AG04450 (cell line): Measurements from ENCODE around the gene DYRK1B. TPM values are rescaled to one million over a fixed set of nuclear protein-coding genes. Genes with fewer than 3 reads are reported as not detected.

Source experiments
- CTCF ChIA-PET: fragments of 300-600, 350-600 bp; formaldehyde crosslinking; extraction: SDS; loops from one replicate; lab custom pipeline; 2022; ENCODE audit warnings: antibody characterized with exemption, inconsistent platforms; lab: Charles Lee
- POLR2A ChIA-PET: fragments of 350-600 bp; formaldehyde crosslinking; extraction: SDS; loops from one replicate; lab custom pipeline; 2021; ENCODE audit warnings: antibody characterized with exemption, inconsistent platforms; lab: Yijun Ruan, JAX
- DNase-seq: peaks from one replicate; pipeline ENCODE4 v3.0.0-alpha.2; 2011; ENCODE audit warnings: low read depth, low spot score
- H3K27ac ChIP-seq: one replicate; pipeline ENCODE4 v1.5.1; 2012; ENCODE audit warnings: low read depth, low read length, control low read depth
- H3K27me3 ChIP-seq: one replicate; pipeline ENCODE4 v1.6.0; 2012; ENCODE audit warnings: low read length; ENCODE audit not compliant: control insufficient read depth, insufficient read depth
- H3K4me3 ChIP-seq: 2 replicates; pipeline ENCODE4 v1.5.1; 2011; ENCODE audit warnings: mild to moderate bottlenecking, low read depth, low read length, control low read depth
- H3K9me3 ChIP-seq: 2 replicates; pipeline ENCODE4 v1.5.1; 2012; ENCODE audit warnings: low read length; ENCODE audit not compliant: control insufficient read depth, insufficient read depth
- polyA plus RNA-seq: library from polyadenylated mRNA; depleted of rRNA; stranded (reverse); fragments of >200 nt; gene quantifications from 2 replicates; pipeline ENCODE4 v1.2.3, GENCODE V29; 2011
- TF ChIP-seq, protein P1 (sequence below): IDR thresholded peaks from 2 replicates; pipeline ENCODE4 v1.5.1; 2011; ENCODE audit warnings: low read depth, low read length, control low read depth, inconsistent platforms

The DYRK1B gene
- polyA plus RNA-seq, 1 experiment, result 9.2 TPM

DNA sequence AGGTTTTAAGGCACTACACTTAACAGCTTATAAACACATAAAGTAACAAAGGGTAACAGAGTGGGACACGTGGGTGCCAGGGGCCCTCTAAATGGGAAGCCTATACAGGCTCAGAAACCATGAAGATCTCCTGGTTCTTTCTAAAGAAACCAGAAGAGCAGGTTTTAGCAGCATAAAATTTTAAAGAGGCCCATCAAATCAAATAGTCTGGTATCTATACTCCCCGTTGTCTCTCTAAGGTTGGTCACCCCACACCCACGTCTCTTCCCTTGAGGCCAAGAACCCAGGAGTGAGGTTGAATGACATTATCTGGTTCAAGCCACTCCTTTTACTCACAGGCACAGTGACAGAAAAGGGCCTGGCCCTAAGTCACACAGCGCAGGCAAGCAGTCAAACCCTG lies 4.6 kb upstream of the DYRK1B start:
- no peak overlapping the region for H3K27ac ChIP-seq
- DNase-seq, result no peak
- TF ChIP-seq, protein P1, sequence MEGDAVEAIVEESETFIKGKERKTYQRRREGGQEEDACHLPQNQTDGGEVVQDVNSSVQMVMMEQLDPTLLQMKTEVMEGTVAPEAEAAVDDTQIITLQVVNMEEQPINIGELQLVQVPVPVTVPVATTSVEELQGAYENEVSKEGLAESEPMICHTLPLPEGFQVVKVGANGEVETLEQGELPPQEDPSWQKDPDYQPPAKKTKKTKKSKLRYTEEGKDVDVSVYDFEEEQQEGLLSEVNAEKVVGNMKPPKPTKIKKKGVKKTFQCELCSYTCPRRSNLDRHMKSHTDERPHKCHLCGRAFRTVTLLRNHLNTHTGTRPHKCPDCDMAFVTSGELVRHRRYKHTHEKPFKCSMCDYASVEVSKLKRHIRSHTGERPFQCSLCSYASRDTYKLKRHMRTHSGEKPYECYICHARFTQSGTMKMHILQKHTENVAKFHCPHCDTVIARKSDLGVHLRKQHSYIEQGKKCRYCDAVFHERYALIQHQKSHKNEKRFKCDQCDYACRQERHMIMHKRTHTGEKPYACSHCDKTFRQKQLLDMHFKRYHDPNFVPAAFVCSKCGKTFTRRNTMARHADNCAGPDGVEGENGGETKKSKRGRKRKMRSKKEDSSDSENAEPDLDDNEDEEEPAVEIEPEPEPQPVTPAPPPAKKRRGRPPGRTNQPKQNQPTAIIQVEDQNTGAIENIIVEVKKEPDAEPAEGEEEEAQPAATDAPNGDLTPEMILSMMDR, result no peak
- CTCF ChIA-PET, result no interaction called here
- no peaks in the 10 kb centered on the region for H3K27me3 ChIP-seq
- H3K4me3 ChIP-seq, result no peak overlapping the region
- H3K9me3 ChIP-seq, result no peaks in the 10 kb centered on the region; the same call in 1 of the 2 replicates
- POLR2A ChIA-PET, result no interaction called here

DNA sequence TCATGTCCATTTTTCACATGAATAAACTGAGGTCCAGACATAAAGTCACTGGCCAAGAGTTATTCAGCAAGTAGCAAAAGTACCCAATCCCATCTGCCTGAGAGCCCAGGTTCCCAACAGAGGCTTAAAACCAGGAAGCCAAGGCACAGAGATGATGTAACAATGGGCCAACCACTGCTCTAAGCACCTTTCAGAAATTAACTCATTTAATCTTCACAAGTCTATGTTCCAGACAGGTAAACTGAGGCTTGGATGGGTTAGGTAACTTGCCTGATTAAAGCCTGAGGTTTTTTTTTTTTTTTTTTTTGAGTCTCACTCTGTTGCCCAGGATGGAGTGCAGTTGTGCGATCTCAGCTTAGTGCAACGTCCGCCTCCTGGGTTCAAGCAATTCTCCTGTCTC lies 4.0 kb upstream of the DYRK1B start:
- TF ChIP-seq, protein P1, result no peak
- ChIA-PET CTCF (interaction anchor here (0.6 kb wide), 1 partner anchor 71 kb away, joined by 3 read pairs; no protein-coding TSS in a partner anchor), POLR2A (no interaction called here)
- no peak for DNase-seq
- Histone ChIP-seq H3K27me3 (no peaks in the 10 kb centered on the region), H3K9me3 (no peaks in the 10 kb centered on the region; the same call in 1 of the 2 replicates), H3K27ac (no peak overlapping the region), H3K4me3 (no peak overlapping the region)

DNA sequence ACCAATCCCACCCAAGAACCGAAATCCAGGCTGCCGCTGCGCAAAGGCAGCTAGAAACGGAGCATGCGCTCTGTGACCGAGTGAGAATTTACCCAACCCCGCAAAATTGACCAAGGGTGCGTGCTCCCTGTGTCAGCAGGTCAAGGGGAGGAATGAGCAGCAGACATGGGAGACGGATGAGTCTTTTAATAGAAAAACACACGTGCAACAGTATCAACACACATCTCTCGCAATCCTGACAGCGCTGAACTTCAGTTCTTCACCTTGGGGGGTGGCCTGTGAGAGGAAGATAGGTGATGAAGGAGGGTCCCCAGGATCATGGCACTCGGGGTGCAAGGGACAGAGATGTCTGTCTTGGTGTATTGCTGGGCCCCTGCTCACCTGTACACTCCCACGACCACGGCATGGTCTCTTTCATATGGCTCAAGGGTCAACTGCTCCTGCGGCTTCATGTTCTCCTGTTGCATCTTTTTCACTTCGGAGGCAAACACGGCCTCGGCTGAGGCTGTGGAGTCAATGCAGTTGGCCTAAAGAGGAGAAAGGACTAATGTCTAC lies 402 bp upstream of the DYRK1B start:
- Histone ChIP-seq H3K9me3 (no peaks in the 10 kb centered on the region; the same call in 1 of the 2 replicates), H3K27me3 (no peaks in the 10 kb centered on the region), H3K27ac (no peak overlapping the region), H3K4me3 (peak overlapping the region; percentile 10; the same call in 1 of the 2 replicates)
- DNase-seq, result no peak
- CTCF ChIA-PET, result interaction anchor here (0.5 to 2.2 kb wide), 4 partner anchors 9 to 719 kb away, joined by 3 to 38 read pairs (median 10); partner anchors contain the start of gene PSMC4
- TF ChIP-seq, protein P1, result no peak
- POLR2A ChIA-PET, result interaction anchor here (0.5 to 1.9 kb wide), 12 partner anchors 9 to 733 kb away, joined by 3 to 23 read pairs (median 4); partner anchors contain the start of genes FBL, MED29, PAF1 and PSMC4

DNA sequence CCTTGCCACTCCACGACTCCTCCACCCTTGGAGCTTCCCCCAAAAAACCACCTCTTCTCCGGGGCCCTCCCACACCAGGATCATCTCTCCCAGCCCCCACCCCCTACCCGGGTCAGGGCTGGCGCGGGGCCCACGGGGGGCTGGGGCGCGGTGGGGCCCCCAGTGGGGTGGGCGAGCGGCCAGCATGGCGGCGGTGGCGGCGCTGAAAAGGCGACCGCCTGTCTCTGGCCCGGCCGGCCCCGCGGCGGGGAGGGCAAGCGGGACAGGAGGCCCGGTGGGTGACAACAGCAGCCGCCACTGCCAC lies 850 bp downstream of the DYRK1B start:
- CTCF ChIA-PET, result interaction anchor here (1.5 to 2.2 kb wide), 3 partner anchors 10 to 138 kb away, joined by 9 to 38 read pairs (median 10); partner anchors contain the start of gene PSMC4

More for the DNA sequence above, 850 bp downstream of the DYRK1B start:
- Histone ChIP-seq H3K27me3 (no peaks in the 10 kb centered on the region), H3K4me3 (peak overlapping the region; percentile 86), H3K27ac (no peak overlapping the region), H3K9me3 (no peaks in the 10 kb centered on the region; the same call in 1 of the 2 replicates)
- DNase-seq, result no peak
- POLR2A ChIA-PET, result interaction anchor here (1.1 to 1.9 kb wide), 7 partner anchors 8 to 593 kb away, joined by 3 to 23 read pairs (median 7); partner anchors contain the start of genes FBL, PSMC4, RPS16 and SERTAD1
- TF ChIP-seq, protein P1, result no peak
